Measurements from ENCODE around the gene FBXL16. TPM values are rescaled to one million over a fixed set of nuclear protein-coding genes. Genes with fewer than 3 reads are reported as not detected.

Gene FBXL16
- total RNA-seq, 6 experiments from 2014 or later = 0.05 to 2.3 (median 1.7) TPM; not detected in 3

DNA sequence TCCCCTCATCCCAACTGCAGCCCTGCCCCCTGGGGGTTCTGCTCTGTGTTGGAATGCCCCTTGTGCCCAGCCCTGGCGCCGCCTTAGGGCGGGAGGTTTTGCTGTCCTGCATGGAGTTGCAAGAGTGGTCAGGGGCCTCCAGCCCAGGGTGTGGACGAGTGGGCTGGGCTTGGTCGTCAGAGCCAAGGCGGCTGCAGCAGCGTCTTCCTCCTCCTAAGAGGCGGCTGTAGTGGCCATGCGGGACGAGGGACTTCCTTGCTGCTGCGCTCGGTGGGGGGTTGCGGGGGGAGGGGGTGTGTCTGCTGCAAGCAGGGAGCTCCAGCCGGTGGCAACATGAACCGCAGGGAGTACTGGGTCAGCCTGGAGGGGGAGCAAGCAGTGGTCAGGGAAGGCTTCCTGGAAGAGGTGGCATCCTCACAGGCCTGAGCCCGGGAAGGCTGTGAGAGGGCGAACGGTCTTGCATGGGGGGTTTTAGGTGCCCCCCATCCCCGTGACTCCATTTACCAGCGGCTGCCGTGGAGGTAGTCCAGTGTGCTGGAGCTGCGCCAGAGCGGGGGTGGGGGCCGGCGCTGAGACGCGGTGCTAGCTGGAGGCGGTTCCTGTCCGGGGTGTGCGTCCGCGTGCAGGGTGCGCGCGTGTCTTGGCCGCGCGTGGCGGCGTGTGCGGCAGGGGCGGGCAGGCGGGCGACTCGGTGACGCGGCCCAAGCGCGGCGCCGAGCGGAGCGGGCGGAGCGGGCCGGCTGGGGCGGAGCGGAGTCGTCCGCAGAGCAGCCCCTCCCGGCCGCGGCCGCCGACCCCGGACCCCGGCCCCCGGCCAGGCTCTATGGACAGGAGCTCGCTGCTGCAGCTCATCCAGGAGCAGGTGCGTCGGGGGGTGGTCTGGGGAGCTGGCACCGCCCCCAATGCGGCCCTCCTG, 30.4 kb downstream of the FBXL16 start, which contains the start of gene RHBDL1:
RHBDL1 (plus strand) TSS at position 704 of the 916 bp plus-strand sequence; CDS start at position 824, 120 bp downstream.
- H3K27ac ChIP-seq = no peak within 1 kb of the TSS
- DNase-seq = no peak

DNA sequence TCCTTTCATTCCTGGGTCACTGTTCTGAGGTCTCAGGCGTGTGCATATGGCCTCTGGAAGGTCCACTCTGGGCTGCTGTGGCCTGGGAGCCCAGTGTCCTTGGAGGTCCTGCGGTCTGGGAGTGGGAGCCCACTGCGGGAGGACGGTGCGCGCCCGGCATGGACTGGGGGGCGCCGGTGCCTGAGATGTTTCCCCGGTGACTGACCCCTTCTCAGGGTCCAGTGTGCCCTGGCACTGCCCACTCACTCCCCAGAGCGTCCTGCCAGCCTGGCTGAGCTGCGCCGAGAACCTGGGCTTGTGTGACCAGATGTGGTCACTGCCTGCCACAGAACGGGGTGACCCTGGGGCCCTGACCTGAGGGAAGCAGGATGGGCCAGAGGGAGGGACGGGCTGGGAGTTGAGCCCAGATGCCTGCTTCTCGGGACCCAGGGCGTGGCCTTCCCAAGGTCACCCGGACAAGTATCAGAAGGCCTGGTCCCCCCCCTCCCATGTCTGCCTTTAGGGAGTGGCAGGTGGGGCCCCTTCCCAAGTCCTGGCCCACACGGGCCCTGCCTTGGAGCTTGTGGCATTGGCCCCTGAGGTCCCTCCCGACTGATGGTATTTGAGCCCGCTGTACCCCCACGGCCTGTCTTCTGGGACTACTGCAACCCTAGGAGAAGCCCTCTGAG, 31.3 kb downstream of the FBXL16 start:
- WGBS (ENCODE audit: insufficient coverage, low coverage, low lambda C conversion rate, missing lambda C conversion rate) = 20% methylated on average over 1 of the region's 22 CpGs
- Histone ChIP-seq H3K27me3 (no peaks in the 10 kb centered on the region), H3K4me3 (no peak overlapping the region), H3K27ac (no peak overlapping the region), H3K9me3 (no peaks in the 10 kb centered on the region), H3K4me1 (peaks cover 0 to 7% (median 0%) of the 10 kb centered on the region in 4 donors), H3K36me3 (peaks cover 0 to 43% (median 15%) of the 10 kb centered on the region in 4 donors)
- DNase-seq (no peak), ATAC-seq (no peak)
- no peak for TF ChIP-seq POLR2A (IDR thresholded peaks at IDR 0.05)
- TF ChIP-seq, protein P1, sequence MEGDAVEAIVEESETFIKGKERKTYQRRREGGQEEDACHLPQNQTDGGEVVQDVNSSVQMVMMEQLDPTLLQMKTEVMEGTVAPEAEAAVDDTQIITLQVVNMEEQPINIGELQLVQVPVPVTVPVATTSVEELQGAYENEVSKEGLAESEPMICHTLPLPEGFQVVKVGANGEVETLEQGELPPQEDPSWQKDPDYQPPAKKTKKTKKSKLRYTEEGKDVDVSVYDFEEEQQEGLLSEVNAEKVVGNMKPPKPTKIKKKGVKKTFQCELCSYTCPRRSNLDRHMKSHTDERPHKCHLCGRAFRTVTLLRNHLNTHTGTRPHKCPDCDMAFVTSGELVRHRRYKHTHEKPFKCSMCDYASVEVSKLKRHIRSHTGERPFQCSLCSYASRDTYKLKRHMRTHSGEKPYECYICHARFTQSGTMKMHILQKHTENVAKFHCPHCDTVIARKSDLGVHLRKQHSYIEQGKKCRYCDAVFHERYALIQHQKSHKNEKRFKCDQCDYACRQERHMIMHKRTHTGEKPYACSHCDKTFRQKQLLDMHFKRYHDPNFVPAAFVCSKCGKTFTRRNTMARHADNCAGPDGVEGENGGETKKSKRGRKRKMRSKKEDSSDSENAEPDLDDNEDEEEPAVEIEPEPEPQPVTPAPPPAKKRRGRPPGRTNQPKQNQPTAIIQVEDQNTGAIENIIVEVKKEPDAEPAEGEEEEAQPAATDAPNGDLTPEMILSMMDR (IDR thresholded peaks at IDR 0.05) = no peak
- intact Hi-C loops (cut with DNase I) = no loop called here

More for the DNA sequence above, 30.4 kb downstream of the FBXL16 start, which contains the start of gene RHBDL1:
- peaks cover 0 to 35% (median 13%) of the 10 kb centered on the region in 4 donors for H3K36me3 ChIP-seq
- no peak for ATAC-seq
- TF ChIP-seq, protein P1 (IDR thresholded peaks at IDR 0.05) = no peak
- no peak for TF ChIP-seq POLR2A (IDR thresholded peaks at IDR 0.05)
- intact Hi-C loops (cut with DNase I) = no loop called here
- H3K4me3 ChIP-seq = peak within 1 kb of the TSS in 2 of 3 donors; percentile 18 to 38
- H3K27me3 ChIP-seq = no peaks in the 10 kb centered on the region
- peaks cover 0 to 5% (median 0%) of the 10 kb centered on the region in 4 donors for H3K4me1 ChIP-seq
- no peaks in the 10 kb centered on the region for H3K9me3 ChIP-seq
- 8% methylated on average over 2 of the region's 73 CpGs for WGBS (ENCODE audit: insufficient coverage, low coverage, low lambda C conversion rate, missing lambda C conversion rate)

DNA sequence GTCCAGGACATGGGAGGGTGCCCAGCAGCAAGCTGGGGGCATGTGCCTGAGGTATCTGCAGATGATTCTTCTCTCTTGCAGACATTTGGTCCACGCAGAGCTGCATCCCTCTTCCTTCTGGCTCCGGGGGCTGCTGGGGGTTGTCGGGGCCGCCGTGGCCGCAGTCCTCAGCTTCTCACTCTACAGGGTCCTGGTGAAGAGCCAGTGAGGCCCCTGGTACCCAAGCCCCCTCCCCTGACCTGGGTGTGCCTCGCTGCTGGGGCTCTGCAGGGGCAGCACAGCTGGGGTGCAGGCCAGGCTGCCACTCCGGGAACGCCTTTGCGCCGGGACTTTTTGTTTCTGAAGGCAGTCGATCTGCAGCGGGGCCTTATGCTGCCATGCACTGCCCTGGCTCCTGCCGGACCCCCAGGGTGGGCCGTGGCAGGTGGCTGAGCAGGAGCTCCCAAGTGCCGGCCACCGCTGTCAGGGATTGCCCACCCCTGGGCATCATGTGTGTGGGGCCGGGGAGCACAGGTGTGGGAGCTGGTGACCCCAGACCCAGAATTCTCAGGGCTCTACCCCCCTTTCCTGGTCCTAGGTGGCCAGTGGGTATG, 32.1 kb downstream of the FBXL16 start:
- Histone ChIP-seq H3K27ac (no peak overlapping the region), H3K4me1 (peaks cover 0 to 10% (median 0%) of the 10 kb centered on the region in 4 donors), H3K27me3 (no peaks in the 10 kb centered on the region), H3K36me3 (peaks cover 0 to 43% (median 15%) of the 10 kb centered on the region in 4 donors), H3K4me3 (no peak overlapping the region), H3K9me3 (no peaks in the 10 kb centered on the region)
- ATAC-seq = no peak
- intact Hi-C loops (cut with DNase I) = no loop called here
- WGBS (ENCODE audit: insufficient coverage, low coverage, low lambda C conversion rate, missing lambda C conversion rate) = no CpG with 5 or more reads among the region's 18 CpGs
- no peak for TF ChIP-seq POLR2A (IDR thresholded peaks at IDR 0.05)
- TF ChIP-seq, protein P1 (IDR thresholded peaks at IDR 0.05) = no peak
- DNase-seq = no peak

DNA sequence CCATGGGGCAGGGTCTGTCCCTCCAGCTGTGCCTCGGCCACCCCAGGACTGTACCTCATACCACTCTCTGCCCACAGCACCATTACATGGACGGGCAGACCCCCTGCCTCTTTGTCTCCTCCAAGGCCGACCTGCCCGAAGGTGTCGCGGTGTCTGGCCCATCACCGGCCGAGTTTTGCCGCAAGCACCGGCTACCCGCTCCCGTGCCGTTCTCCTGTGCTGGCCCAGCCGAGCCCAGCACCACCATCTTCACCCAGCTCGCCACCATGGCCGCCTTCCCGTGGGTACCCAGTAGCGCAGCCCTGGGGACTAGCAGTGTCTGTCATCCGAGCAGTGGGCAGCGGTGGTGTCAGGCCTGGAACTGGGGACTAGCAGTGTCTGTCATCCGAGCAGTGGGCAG, 32.8 kb downstream of the FBXL16 start:
- no peak overlapping the region for H3K4me3 ChIP-seq
- H3K27me3 ChIP-seq = no peaks in the 10 kb centered on the region
- peaks cover 0 to 43% (median 15%) of the 10 kb centered on the region in 4 donors for H3K36me3 ChIP-seq
- TF ChIP-seq POLR2A (IDR thresholded peaks at IDR 0.05) = no peak
- intact Hi-C loops (cut with DNase I) = no loop called here
- H3K27ac ChIP-seq = no peak overlapping the region
- no peaks in the 10 kb centered on the region for H3K9me3 ChIP-seq
- no peak for ATAC-seq
- DNase-seq = no peak
- peaks cover 0 to 10% (median 0%) of the 10 kb centered on the region in 4 donors for H3K4me1 ChIP-seq
- no CpG with 5 or more reads among the region's 21 CpGs for WGBS (ENCODE audit: insufficient coverage, low coverage, low lambda C conversion rate, missing lambda C conversion rate)

Data from right lobe of liver (tissue), 6 donors.